Thyroid gland (tissue), 4 donors: ENCODE data around the gene SORT1. TPM values are rescaled to one million over a fixed set of nuclear protein-coding genes. Genes with fewer than 3 reads are reported as not detected.

Source experiments
- DNase-seq, 2 donors: peaks; one replicate each; pipeline ENCODE4 v3.0.0-alpha.2; 2019
- H3K27ac ChIP-seq, 3 donors: fragments of 200-600 bp; sonication (generic); 1 replicate in 2 of 3; 2 replicates in 1 of 3; pipeline ENCODE4 v1.5.1; 2016 to 2019; ENCODE audit warnings: mild to moderate bottlenecking in 1 of 3, moderate library complexity in 1 of 3
- H3K27me3 ChIP-seq: fragments of 200-600 bp; sonication (generic); one replicate; pipeline ENCODE4 v1.5.1; 2019
- H3K36me3 ChIP-seq, 2 donors: fragments of 200-600 bp; sonication (generic); one replicate each; pipeline ENCODE4 v1.5.1; 2016 to 2019
- H3K4me1 ChIP-seq, 2 donors: fragments of 200-600 bp; sonication (generic); one replicate each; pipeline ENCODE4 v1.5.1; 2017 to 2019
- H3K4me3 ChIP-seq, 3 donors: fragments of 200-600 bp; sonication (generic); replicated peaks in 1 of 3; 1 replicate in 2 of 3; 2 replicates in 1 of 3; pipeline ENCODE4 v1.5.1; 2016; ENCODE audit warnings: mild to moderate bottlenecking in 1 of 3
- H3K9me3 ChIP-seq: fragments of 200-600 bp; sonication (generic); one replicate; pipeline ENCODE4 v1.5.1; 2017
- CTCF ChIP-seq, 6 experiments: fragments of 200-600 bp in 3 of 6; fragments of 450-650 bp in 3 of 6; sonication (generic) in 3 of 6; IDR thresholded peaks; one replicate each; pipeline ENCODE4 v1.5.1; 2016 to 2019; ENCODE audit warnings: antibody characterized with exemption in 6 of 6, mild to moderate bottlenecking in 2 of 6, inconsistent platforms in 1 of 6, moderate library complexity in 1 of 6
- POLR2A ChIP-seq, 2 donors: fragments of 450-650 bp; IDR thresholded peaks; one replicate each; pipeline ENCODE4 v1.6.1; 2017; ENCODE audit warnings: antibody characterized with exemption in 2 of 2, mild to moderate bottlenecking in 2 of 2, moderate library complexity in 1 of 2
- WGBS, 2 donors: methylation state at CpG; one replicate each; pipeline ENCODE4 v1.1.5; 2017; 5-methylcytosine and 5-hydroxymethylcytosine counted together
- intact Hi-C: fragments of 100-400 bp; cut with DNase I; formaldehyde crosslinking; loops from one replicate; pipeline ENCODE4 v1.15.1; 2023
- total RNA-seq, 4 donors: library from RNA; depleted of rRNA; stranded (reverse); fragments of >200 nt; gene quantifications; one replicate each; pipeline ENCODE4 v1.2.3, GENCODE V29; 2016

The SORT1 gene
- total RNA-seq, 4 donors from 2014 or later, result 65.7 to 152 (median 137) TPM

DNA sequence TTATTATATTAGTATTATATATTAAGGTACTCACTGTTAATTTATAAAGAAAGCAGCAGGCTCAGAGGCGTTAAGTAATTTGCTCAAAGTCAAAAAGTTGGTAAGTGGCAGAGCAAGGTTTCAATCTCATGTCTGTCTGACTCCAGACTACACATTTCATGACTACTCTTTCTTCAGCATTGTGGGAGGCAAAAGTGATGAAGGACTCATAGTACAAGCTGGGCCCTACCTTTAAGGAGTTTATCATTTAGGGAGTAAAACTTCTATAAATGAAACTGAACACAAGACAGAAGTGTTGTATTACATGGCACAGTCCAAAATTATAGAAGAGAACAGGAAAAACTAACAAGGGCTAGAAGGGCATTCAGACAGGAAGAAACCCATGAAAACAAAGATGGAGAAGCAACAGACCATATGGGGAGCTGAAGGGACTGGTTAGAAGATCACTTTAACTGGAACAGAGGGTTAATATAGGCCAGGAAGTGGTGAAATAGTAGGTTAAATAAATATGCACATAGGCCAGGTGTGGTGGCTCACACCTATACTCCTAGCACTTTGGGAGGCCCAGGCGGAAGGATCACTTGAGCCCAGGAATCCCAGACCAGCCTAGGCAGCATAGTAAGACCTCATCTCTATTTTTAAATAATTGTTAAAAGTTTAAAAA is 11.5 kb downstream of the SORT1 start:
- peaks cover 74 to 90% of the 10 kb centered on the region in 2 donors for H3K4me1 ChIP-seq
- peak overlapping the region; percentile 77 to 97 (median 81) for H3K27ac ChIP-seq
- 92 to 94% methylated on average over 2 of the region's 2 CpGs for WGBS, 2 donors

GRCh38 chr1:109385417-109385816 is 12.3 kb downstream of the SORT1 start:
- no peaks in the 10 kb centered on the region for H3K36me3 ChIP-seq
- peaks cover 67 to 83% of the 10 kb centered on the region in 2 donors for H3K4me1 ChIP-seq
- WGBS, 2 donors, result 6 to 35% methylated on average over 2 of the region's 2 CpGs
- no peaks in the 10 kb centered on the region for H3K27me3 ChIP-seq
- peak overlapping the region; percentile 77 to 97 (median 81) for H3K27ac ChIP-seq
- H3K9me3 ChIP-seq, result no peaks in the 10 kb centered on the region
- intact Hi-C loops, result no loop called here
- peak; percentile 90 to 91 for DNase-seq
- no peak overlapping the region for H3K4me3 ChIP-seq
- TF ChIP-seq POLR2A (IDR thresholded peaks at IDR 0.05) (peak in 1 of 2 donors; percentile 35), CTCF (IDR thresholded peaks at IDR 0.05) (no peak)

More for the DNA sequence above, 11.5 kb downstream of the SORT1 start:
- no peaks in the 10 kb centered on the region for H3K27me3 ChIP-seq
- TF ChIP-seq CTCF (IDR thresholded peaks at IDR 0.05) (no peak), POLR2A (IDR thresholded peaks at IDR 0.05) (no peak)
- H3K4me3 ChIP-seq, result no peak overlapping the region
- no peak for DNase-seq
- no peaks in the 10 kb centered on the region for H3K9me3 ChIP-seq
- H3K36me3 ChIP-seq, result no peaks in the 10 kb centered on the region
- intact Hi-C loops, result no loop called here

DNA sequence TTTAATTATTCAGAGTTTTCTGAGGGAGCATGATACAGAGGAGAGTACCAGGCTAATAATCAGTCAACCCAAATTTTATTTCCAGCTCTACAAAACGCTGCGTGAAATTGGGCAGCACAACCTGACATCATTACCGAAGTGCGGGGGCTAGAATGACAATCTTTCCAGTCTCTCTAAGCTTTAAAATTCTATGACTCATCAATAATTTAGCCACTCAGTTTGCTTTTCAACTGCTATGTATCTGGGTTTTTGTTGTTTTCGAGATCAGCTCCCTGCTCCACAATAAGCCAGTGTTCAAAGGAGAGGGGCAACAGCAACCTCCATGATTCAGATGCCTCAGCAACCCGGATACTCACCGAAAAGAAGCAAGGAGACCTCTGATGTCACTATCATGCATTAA is 13.9 kb downstream of the SORT1 start:
- no peak for DNase-seq
- Histone ChIP-seq H3K27me3 (no peaks in the 10 kb centered on the region), H3K27ac (peak overlapping the region; percentile 77 to 97 (median 81)), H3K4me1 (peaks cover 63 to 80% of the 10 kb centered on the region in 2 donors), H3K9me3 (no peaks in the 10 kb centered on the region), H3K36me3 (no peaks in the 10 kb centered on the region), H3K4me3 (no peak overlapping the region)
- intact Hi-C loops, result no loop called here
- 94 to 95% methylated on average over 7 of the region's 7 CpGs for WGBS, 2 donors
- no peak for TF ChIP-seq CTCF (IDR thresholded peaks at IDR 0.05)
- no peak for TF ChIP-seq POLR2A (IDR thresholded peaks at IDR 0.05)

DNA sequence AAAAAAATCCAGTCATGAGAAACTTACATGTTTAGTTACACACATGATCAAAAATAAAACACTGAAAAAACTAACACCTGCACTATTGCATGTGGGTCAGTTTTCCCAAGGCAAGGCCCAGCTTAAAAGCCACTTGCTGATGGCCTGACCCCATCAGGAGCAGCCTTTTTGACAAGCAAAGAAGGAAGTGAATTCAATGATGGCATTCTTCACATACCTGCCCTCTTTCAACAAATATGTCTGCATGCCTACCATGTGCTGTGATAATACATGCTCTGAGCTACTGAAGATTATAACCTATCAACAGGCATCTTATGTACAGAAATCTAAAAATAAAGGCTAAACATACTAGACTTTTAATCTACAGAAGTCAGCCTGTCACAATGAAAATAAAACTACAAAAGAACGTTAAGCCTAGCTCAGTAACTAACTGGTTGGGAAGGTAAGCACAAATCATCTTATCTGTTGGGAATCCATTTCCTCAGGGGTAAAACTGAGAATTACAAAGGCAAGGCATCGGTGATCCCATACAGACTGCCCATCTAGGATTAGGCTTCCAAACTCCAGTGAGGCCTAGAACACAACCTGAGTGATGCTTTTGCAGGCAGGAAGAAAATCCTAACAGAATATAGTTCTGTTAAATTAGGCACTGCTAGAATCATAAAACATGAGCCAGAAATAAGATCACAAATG is 14.5 kb downstream of the SORT1 start:
- intact Hi-C loops, result no loop called here
- Histone ChIP-seq H3K9me3 (no peaks in the 10 kb centered on the region), H3K27ac (peak overlapping the region; percentile 77 to 97 (median 81)), H3K36me3 (no peaks in the 10 kb centered on the region), H3K4me3 (no peak overlapping the region), H3K27me3 (no peaks in the 10 kb centered on the region), H3K4me1 (peaks cover 63 to 78% of the 10 kb centered on the region in 2 donors)
- peak; percentile 30 to 40 for DNase-seq
- TF ChIP-seq POLR2A (IDR thresholded peaks at IDR 0.05) (no peak), CTCF (IDR thresholded peaks at IDR 0.05) (no peak)
- WGBS, 2 donors, result 54 to 58% methylated on average over 2 of the region's 2 CpGs

DNA sequence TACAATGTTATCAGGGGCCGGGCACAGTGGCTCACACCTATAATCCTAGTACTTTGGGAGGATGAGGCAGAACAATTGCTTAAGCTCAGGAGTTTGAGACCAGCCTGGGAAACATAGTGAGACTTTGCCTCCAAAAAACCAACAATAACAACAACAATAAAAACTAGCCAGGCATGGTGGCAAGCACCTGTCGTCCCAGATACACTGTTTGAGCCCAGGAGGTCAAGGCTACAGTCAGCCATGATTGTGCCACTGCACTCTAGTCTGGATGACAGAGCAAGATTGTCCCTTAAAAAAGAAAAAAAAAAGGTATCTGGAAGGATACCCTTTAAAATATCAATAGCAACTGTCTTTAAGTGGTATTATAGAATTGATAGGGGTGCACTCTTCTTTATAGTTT is 16.1 kb downstream of the SORT1 start:
- 71 to 77% methylated on average over 2 of the region's 2 CpGs for WGBS, 2 donors
- DNase-seq, result no peak
- Histone ChIP-seq H3K27me3 (no peaks in the 10 kb centered on the region), H3K4me1 (peaks cover 53 to 65% of the 10 kb centered on the region in 2 donors), H3K9me3 (no peaks in the 10 kb centered on the region), H3K36me3 (no peaks in the 10 kb centered on the region), H3K4me3 (no peak overlapping the region), H3K27ac (peak overlapping the region; percentile 50 to 97 (median 77))
- TF ChIP-seq CTCF (IDR thresholded peaks at IDR 0.05) (no peak), POLR2A (IDR thresholded peaks at IDR 0.05) (no peak)
- intact Hi-C loops, result no loop called here
